HEK293T (cell line): ENCODE results near the gene PTPRD.

ENCODE experiments used
- CTCF ChIA-PET: fragments of 350-600 bp; formaldehyde crosslinking; extraction: SDS; loops from one replicate; lab custom pipeline; 2021; ENCODE audit warnings: antibody characterized with exemption, inconsistent platforms; lab: Yijun Ruan, JAX
- POLR2A ChIA-PET: fragments of 350-600 bp; formaldehyde crosslinking; extraction: SDS; loops from one replicate; lab custom pipeline; 2020; ENCODE audit warnings: antibody characterized with exemption, inconsistent platforms; lab: Yijun Ruan, JAX
- DNase-seq: peaks from one replicate; pipeline ENCODE4 v3.0.0; 2012; ENCODE audit warnings: mixed read lengths; ENCODE audit errors: extremely low spot score
- ARNT ChIP-seq: fragments of 450-650 bp; IDR thresholded peaks from 2 replicates; pipeline ENCODE4 v1.6.1; 2017; ENCODE audit warnings: mild to moderate bottlenecking
- BHLHE40 ChIP-seq: fragments of 450-650 bp; IDR thresholded peaks from 2 replicates; pipeline ENCODE4 v1.6.1; 2016; ENCODE audit warnings: mild to moderate bottlenecking, moderate library complexity, borderline replicate concordance
- CTBP1 ChIP-seq: fragments of 450-650 bp; IDR thresholded peaks from 2 replicates; pipeline ENCODE4 v1.6.1; 2016; ENCODE audit warnings: borderline replicate concordance
- ELF4 ChIP-seq: fragments of 450-650 bp; IDR thresholded peaks from 2 replicates; pipeline ENCODE4 v1.6.1; 2017; ENCODE audit warnings: antibody characterized with exemption
- FOXA1 ChIP-seq: fragments of 450-650 bp; IDR thresholded peaks from 2 replicates; pipeline ENCODE4 v1.6.1; 2016; ENCODE audit warnings: mild to moderate bottlenecking
- FOXK2 ChIP-seq: fragments of 450-650 bp; IDR thresholded peaks from 2 replicates; pipeline ENCODE4 v1.6.1; 2016; ENCODE audit warnings: mild to moderate bottlenecking
- FOXM1 ChIP-seq: fragments of 450-650 bp; IDR thresholded peaks from 2 replicates; pipeline ENCODE4 v1.6.1; 2017; ENCODE audit warnings: mild to moderate bottlenecking, borderline replicate concordance
- HDGF ChIP-seq: fragments of 450-650 bp; IDR thresholded peaks from 2 replicates; pipeline ENCODE4 v1.6.1; 2017; ENCODE audit warnings: antibody characterized with exemption, borderline replicate concordance
- L3MBTL2 ChIP-seq: fragments of 450-650 bp; conservative IDR thresholded peaks from 2 replicates; pipeline ENCODE4 v1.6.1; 2016; ENCODE audit warnings: mild to moderate bottlenecking
- LEF1 ChIP-seq: fragments of 450-650 bp; IDR thresholded peaks from 2 replicates; pipeline ENCODE4 v1.6.1; 2017; ENCODE audit warnings: mild to moderate bottlenecking, borderline replicate concordance
- NFRKB ChIP-seq: fragments of 450-650 bp; IDR thresholded peaks from 2 replicates; pipeline ENCODE4 v1.6.1; 2016; ENCODE audit warnings: mild to moderate bottlenecking, moderate library complexity
- PKNOX1 ChIP-seq: fragments of 450-650 bp; IDR thresholded peaks from 2 replicates; pipeline ENCODE4 v1.6.1; 2016
- SP1 ChIP-seq: fragments of 450-650 bp; IDR thresholded peaks from 2 replicates; pipeline ENCODE4 v1.6.1; 2017
- SUZ12 ChIP-seq: fragments of 450-650 bp; IDR thresholded peaks from 2 replicates; pipeline ENCODE4 v1.6.1; 2016; ENCODE audit warnings: mild to moderate bottlenecking
- TARDBP ChIP-seq: fragments of 450-650 bp; IDR thresholded peaks from 2 replicates; pipeline ENCODE4 v1.6.1; 2016
- ZNF384 ChIP-seq: fragments of 450-650 bp; IDR thresholded peaks from 2 replicates; pipeline ENCODE4 v1.6.1; 2016

The PTPRD gene

DNA sequence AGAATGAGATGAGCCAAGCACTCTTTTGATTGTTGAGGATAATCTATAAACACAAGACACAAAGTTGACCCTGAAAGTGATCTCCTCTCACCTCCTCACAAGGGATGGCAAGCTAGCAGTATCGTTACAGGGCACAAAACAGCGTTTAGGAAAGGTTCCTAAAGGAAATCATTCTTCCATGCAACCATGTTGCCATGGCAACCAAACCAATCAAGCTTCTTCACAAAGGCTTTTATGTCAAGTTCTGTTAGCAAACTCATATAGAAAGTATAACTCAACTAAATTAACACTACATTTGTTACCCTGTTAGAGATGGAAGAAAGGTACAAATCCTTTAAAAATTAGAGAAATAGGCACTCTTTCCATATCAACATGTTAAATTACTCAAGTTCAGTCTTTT lies 1796.4 kb downstream of the PTPRD start:
- CTCF ChIA-PET: interaction anchor here (0.6 kb wide), 1 partner anchor 1062 kb away, joined by 3 read pairs; no protein-coding TSS in a partner anchor
- POLR2A ChIA-PET: no interaction called here
- TF ChIP-seq BHLHE40 (no peak), TARDBP (no peak)
- DNase-seq: peak; percentile 5

- TF ChIP-seq ELF4 (no peak), LEF1 (no peak)
Measured at GRCh38 chr9:8815931-8816330, 1796.9 kb downstream of the PTPRD start.

GRCh38 chr9:8815219-8815618 lies 1797.6 kb downstream of the PTPRD start:
- no peak for DNase-seq
- CTCF ChIA-PET: no interaction called here
- POLR2A ChIA-PET: no interaction called here
- TF ChIP-seq FOXA1 (no peak), FOXM1 (no peak), PKNOX1 (no peak), ELF4 (no peak), HDGF (no peak), SUZ12 (no peak), CTBP1 (no peak), FOXK2 (no peak), ARNT (no peak), LEF1 (no peak), NFRKB (no peak), TARDBP (no peak), L3MBTL2 (no peak)

More at GRCh38 chr9:8815931-8816330, 1796.9 kb downstream of the PTPRD start:
- POLR2A ChIA-PET: no interaction called here
- DNase-seq: no peak
- CTCF ChIA-PET: interaction anchor here (0.6 kb wide), 1 partner anchor 1062 kb away, joined by 3 read pairs; no protein-coding TSS in a partner anchor

DNA sequence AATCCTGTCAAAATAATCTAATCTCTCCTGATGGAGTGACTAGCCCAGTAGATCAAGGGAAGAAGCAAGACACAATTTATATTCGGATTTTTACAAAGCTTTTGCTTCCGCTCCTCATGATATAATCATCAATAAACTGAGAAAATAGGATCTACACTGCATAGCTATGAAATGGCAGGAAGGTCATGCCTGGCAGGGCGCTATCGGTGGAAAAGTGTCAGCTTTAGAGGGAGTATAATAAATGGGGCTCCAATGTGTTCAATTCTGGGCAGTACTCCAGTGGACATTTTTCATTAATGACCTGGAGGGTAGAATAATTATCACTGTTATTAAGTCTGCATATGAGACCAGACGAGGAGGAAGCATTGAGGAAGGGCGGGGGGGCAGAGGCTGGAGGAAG lies 1799.9 kb downstream of the PTPRD start:
- no peak for DNase-seq
- TF ChIP-seq LEF1: no peak
- no peak for TF ChIP-seq NFRKB
- no peak for TF ChIP-seq FOXM1
- TF ChIP-seq CTBP1: no peak
- TF ChIP-seq FOXK2: no peak
- CTCF ChIA-PET: no interaction called here
- POLR2A ChIA-PET: no interaction called here

DNA sequence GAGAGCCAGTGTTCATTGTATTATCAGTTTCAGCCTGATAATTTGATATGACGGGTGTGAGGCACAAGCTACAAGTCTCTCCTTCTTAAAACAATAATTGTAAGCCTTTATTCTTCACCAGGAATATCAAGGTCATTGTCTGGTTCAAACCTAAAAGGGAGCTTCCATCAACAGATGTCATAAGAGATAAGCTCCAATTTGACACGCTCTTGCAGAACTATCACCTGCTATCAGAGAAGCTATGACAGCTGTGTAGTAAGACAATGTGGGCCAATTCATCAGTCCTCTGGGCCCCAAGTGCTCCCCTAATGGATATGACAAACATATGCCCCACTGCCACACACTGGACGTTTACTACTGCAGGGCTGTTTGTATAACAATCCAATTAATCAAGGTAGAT lies 1803.1 kb downstream of the PTPRD start:
- CTCF ChIA-PET: no interaction called here
- POLR2A ChIA-PET: no interaction called here
- TF ChIP-seq L3MBTL2 (no peak), LEF1 (no peak), HDGF (no peak)
- DNase-seq: no peak

DNA sequence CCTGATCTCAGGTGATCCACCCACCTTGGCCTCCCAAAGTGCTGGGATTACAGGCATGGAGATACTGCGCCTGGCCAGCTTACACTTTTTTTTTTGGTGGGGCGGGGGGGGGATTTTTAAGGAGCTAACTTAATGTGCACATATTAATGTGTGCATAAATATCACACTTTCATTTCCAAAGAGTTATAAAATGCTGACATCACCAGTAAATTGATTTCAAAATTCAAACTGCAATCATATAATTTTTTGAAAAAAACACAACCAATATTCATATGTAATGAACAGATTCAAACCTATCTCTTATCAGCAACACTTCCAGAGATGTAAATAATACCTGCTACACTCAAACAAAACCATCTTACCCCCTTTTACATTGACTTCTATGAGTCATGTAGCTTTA lies 1806.7 kb downstream of the PTPRD start:
- DNase-seq: no peak
- ChIA-PET POLR2A (no interaction called here), CTCF (no interaction called here)
- TF ChIP-seq LEF1: no peak
- TF ChIP-seq SP1: no peak
- TF ChIP-seq NFRKB: no peak
- TF ChIP-seq FOXK2: no peak
- no peak for TF ChIP-seq SUZ12
- no peak for TF ChIP-seq FOXM1
- TF ChIP-seq ZNF384: no peak
- no peak for TF ChIP-seq TARDBP
- TF ChIP-seq HDGF: no peak
- TF ChIP-seq ELF4: no peak
- no peak for TF ChIP-seq FOXA1
- no peak for TF ChIP-seq L3MBTL2
- TF ChIP-seq ARNT: no peak
- TF ChIP-seq PKNOX1: no peak
- TF ChIP-seq CTBP1: no peak
- TF ChIP-seq BHLHE40: no peak

DNA sequence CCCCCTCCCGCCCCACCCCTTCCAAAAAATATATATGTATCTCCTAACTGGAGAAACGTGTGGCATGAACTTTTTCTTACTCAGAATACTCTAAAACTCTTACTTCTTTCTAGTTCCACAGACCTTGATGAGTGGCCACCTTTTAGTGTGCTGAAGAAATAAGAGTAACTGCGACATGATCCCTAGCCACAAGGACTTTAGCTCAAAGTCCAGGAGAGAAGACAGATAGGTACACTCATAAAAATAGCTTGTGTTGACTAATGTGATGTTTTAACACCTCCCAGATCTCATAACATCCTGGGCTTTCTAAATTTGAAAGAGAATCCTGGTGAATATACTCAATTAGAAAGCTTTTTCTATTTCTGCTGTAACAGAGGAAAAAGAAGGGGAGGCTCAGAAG lies 1808.2 kb downstream of the PTPRD start:
- no peak for DNase-seq
- POLR2A ChIA-PET: no interaction called here
- CTCF ChIA-PET: interaction anchor here (0.8 kb wide), 1 partner anchor 694 kb away, joined by 3 read pairs; no protein-coding TSS in a partner anchor
- TF ChIP-seq HDGF (no peak), ZNF384 (no peak)

- POLR2A ChIA-PET: no interaction called here
- no peak for TF ChIP-seq CTBP1
- TF ChIP-seq ARNT: no peak
- TF ChIP-seq L3MBTL2: no peak
- no peak for TF ChIP-seq ELF4
- TF ChIP-seq LEF1: no peak
- TF ChIP-seq FOXA1: no peak
- TF ChIP-seq ZNF384: no peak
- TF ChIP-seq PKNOX1: no peak
- no peak for TF ChIP-seq SP1
- no peak for TF ChIP-seq SUZ12
- no peak for TF ChIP-seq HDGF
- no peak for TF ChIP-seq FOXM1
- TF ChIP-seq NFRKB: no peak
- no peak for TF ChIP-seq FOXK2
- no peak for TF ChIP-seq BHLHE40
- no peak for TF ChIP-seq TARDBP
Measured at GRCh38 chr9:8802242-8802641, 1810.6 kb downstream of the PTPRD start.

More at GRCh38 chr9:8802242-8802641, 1810.6 kb downstream of the PTPRD start:
- CTCF ChIA-PET: no interaction called here
- no peak for DNase-seq
